Measurements from ENCODE around the gene FLNC. TPM values are rescaled to one million over a fixed set of nuclear protein-coding genes. Genes with fewer than 3 reads are reported as not detected.

FLNC gene
- total and polyA plus RNA-seq, 9 of the 15 experiments (the other 6 are each of a cell fraction or from before 2014, with no cell fraction given) = 0.90 to 155 (median 28.8) TPM

- TF ChIP-seq CUX1 (CRISPR knock-in tag; IDR thresholded peaks at IDR 0.05) = no peak
- TF ChIP-seq HLTF (IDR thresholded peaks at IDR 0.05) = 0 out of 2 replicates have a peak, but pooled peaks have one; percentile 70
- TF ChIP-seq ZNF699 (CRISPR knock-in tag; IDR thresholded peaks at IDR 0.05; ENCODE audit: insufficient replicate concordance) = no peak
- no peak for TF ChIP-seq SNIP1 (IDR thresholded peaks at IDR 0.05; ENCODE audit: low read depth)
- TF ChIP-seq, protein P1, sequence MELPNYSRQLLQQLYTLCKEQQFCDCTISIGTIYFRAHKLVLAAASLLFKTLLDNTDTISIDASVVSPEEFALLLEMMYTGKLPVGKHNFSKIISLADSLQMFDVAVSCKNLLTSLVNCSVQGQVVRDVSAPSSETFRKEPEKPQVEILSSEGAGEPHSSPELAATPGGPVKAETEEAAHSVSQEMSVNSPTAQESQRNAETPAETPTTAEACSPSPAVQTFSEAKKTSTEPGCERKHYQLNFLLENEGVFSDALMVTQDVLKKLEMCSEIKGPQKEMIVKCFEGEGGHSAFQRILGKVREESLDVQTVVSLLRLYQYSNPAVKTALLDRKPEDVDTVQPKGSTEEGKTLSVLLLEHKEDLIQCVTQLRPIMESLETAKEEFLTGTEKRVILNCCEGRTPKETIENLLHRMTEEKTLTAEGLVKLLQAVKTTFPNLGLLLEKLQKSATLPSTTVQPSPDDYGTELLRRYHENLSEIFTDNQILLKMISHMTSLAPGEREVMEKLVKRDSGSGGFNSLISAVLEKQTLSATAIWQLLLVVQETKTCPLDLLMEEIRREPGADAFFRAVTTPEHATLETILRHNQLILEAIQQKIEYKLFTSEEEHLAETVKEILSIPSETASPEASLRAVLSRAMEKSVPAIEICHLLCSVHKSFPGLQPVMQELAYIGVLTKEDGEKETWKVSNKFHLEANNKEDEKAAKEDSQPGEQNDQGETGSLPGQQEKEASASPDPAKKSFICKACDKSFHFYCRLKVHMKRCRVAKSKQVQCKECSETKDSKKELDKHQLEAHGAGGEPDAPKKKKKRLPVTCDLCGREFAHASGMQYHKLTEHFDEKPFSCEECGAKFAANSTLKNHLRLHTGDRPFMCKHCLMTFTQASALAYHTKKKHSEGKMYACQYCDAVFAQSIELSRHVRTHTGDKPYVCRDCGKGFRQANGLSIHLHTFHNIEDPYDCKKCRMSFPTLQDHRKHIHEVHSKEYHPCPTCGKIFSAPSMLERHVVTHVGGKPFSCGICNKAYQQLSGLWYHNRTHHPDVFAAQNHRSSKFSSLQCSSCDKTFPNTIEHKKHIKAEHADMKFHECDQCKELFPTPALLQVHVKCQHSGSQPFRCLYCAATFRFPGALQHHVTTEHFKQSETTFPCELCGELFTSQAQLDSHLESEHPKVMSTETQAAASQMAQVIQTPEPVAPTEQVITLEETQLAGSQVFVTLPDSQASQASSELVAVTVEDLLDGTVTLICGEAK (IDR thresholded peaks at IDR 0.05) = peak; percentile 41; the same call in 1 of the 2 replicates
- TF ChIP-seq, protein P1 (CRISPR knock-in tag; IDR thresholded peaks at IDR 0.05) = no peak
- TF ChIP-seq CHD2 (IDR thresholded peaks at IDR 0.05; ENCODE audit: low read depth, low read length) = no peak
- TF ChIP-seq RB1 (IDR thresholded peaks at IDR 0.05; ENCODE audit: low read depth) = no peak
- no peak for TF ChIP-seq SMAD1 (IDR thresholded peaks at IDR 0.05; ENCODE audit: low read depth, low read length, partially characterized antibody)
- TF ChIP-seq HDGF (IDR thresholded peaks at IDR 0.05) = no peak
- TF ChIP-seq BMI1 (IDR thresholded peaks at IDR 0.05; ENCODE audit: low read length) = no peak
- TF ChIP-seq PHTF2 (CRISPR knock-in tag; IDR thresholded peaks at IDR 0.05) = no peak
- no peak for TF ChIP-seq XRCC5 (IDR thresholded peaks at IDR 0.05; ENCODE audit: low read depth, low read length)
- TF ChIP-seq C11orf30 (IDR thresholded peaks at IDR 0.05; ENCODE audit: low read depth) = no peak
These were observed 627 bp upstream of the FLNC start (continued) for GRCh38 chr7:128829391-128830166.
